K562 (cell line): Measurements from ENCODE around the gene SCAPER. TPM values are rescaled to one million over a fixed set of nuclear protein-coding genes. Genes with fewer than 3 reads are reported as not detected.
A peak's percentile ranks its signal among the peaks of the same experiment; 100 is the strongest.

Source experiments
- ATAC-seq: fragments of 200-7000 bp; cut with Tn5 transposase; 3 replicates; pipeline ENCODE4 v1.9.1; 2020; ENCODE audit warnings: moderate library complexity
- BruUV-seq: library from RNA; stranded (reverse); fragments of 400-500 nt; replicated peaks from 2 replicates; lab custom pipeline; 2021; lab: Mats Ljungman, UMichigan
- CTCF ChIA-PET: fragments of 300-600 bp; formaldehyde crosslinking; extraction: SDS; loops from one replicate; lab custom pipeline; 2021; ENCODE audit warnings: low intra/inter-chr PET ratio; lab: Yijun Ruan, JAX
- POLR2A ChIA-PET: fragments of 300-600, 350-650 bp; sonication (Branson Sonifier 250); formaldehyde crosslinking; extraction: SDS; loops from one replicate; lab custom pipeline; 2021; ENCODE audit warnings: antibody characterized with exemption, inconsistent platforms; lab: Yijun Ruan, JAX
- DNase-seq, 4 experiments: peaks; one replicate each; pipeline versions ENCODE4 v3.0.0 to v3.0.0-alpha.2; 2011 to 2018; ENCODE audit warnings: low spot score in 3 of 4, mixed read lengths in 3 of 4; ENCODE audit errors: extremely low read depth in 1 of 4
- FAIRE-seq: peaks from 2 replicates; lab custom pipeline; 2011; peaks lifted over from hg19 to GRCh38; lab: Jason Lieb, UNC
- H2AFZ ChIP-seq: 2 replicates; pipeline ENCODE4 v1.6.0; 2011; ENCODE audit warnings: low read depth, low read length, control low read depth, inconsistent platforms
- H3K27ac ChIP-seq: fragments of 200-600 bp; 3 replicates; pipeline ENCODE4 v1.8.0; 2011; ENCODE audit warnings: low read depth, mild to moderate bottlenecking, control low read depth, inconsistent platforms, low read length, moderate library complexity, mixed read lengths; ENCODE audit errors: extremely low read depth
- H3K27me3 ChIP-seq, 2 experiments: fragments of 300-600 bp in 1 of 2; 2 replicates in 1 of 2; 3 replicates in 1 of 2; pipeline versions ENCODE4 v1.6.0 to v1.8.0; 2011; ENCODE audit warnings: inconsistent platforms in 2 of 2, low read length in 2 of 2, mild to moderate bottlenecking in 1 of 2, mixed read lengths in 1 of 2, moderate library complexity in 1 of 2; ENCODE audit not compliant: control insufficient read depth in 2 of 2, insufficient read depth in 2 of 2
- H3K36me3 ChIP-seq: fragments of 300-600 bp; 3 replicates; pipeline ENCODE4 v1.8.0; 2011; ENCODE audit warnings: mild to moderate bottlenecking, low read length, inconsistent platforms; ENCODE audit not compliant: control insufficient read depth, insufficient read depth
- H3K4me1 ChIP-seq, 2 experiments: fragments of 200-600 bp in 1 of 2; replicated peaks in 1 of 2; 2 replicates in 1 of 2; 3 replicates in 1 of 2; pipeline versions ENCODE4 v1.5.1 to v1.8.0; 2011; ENCODE audit warnings: inconsistent platforms in 2 of 2, low read length in 2 of 2, mild to moderate bottlenecking in 1 of 2, mixed read lengths in 1 of 2, moderate library complexity in 1 of 2; ENCODE audit not compliant: control insufficient read depth in 2 of 2, insufficient read depth in 2 of 2
- H3K4me2 ChIP-seq: 2 replicates; pipeline ENCODE4 v1.6.1; 2011; ENCODE audit warnings: low read length, control low read depth, inconsistent platforms, mixed read lengths; ENCODE audit not compliant: insufficient read depth
- H3K4me3 ChIP-seq: fragments of 200-600 bp; sonication (generic), shearing (Covaris generic); 2 replicates; pipeline ENCODE4 v1.5.1; 2016; ENCODE audit warnings: control low read depth, inconsistent platforms
- H3K79me2 ChIP-seq: fragments of 200-600 bp; 3 replicates; pipeline ENCODE4 v1.8.0; 2011; ENCODE audit warnings: low read length, inconsistent platforms; ENCODE audit not compliant: control insufficient read depth, insufficient read depth
- H3K9ac ChIP-seq, 2 experiments: 2 replicates each; pipeline versions ENCODE4 v1.6.0 to v1.6.1; 2011; ENCODE audit warnings: low read depth in 2 of 2, low read length in 2 of 2, control low read depth in 1 of 2, inconsistent platforms in 1 of 2, mild to moderate bottlenecking in 1 of 2, mixed read lengths in 1 of 2; ENCODE audit not compliant: insufficient read depth in 1 of 2
- H3K9me1 ChIP-seq: one replicate; pipeline ENCODE4 v1.6.0; 2011; ENCODE audit warnings: inconsistent platforms, mild to moderate bottlenecking, low read length, moderate library complexity; ENCODE audit not compliant: control insufficient read depth, insufficient read depth
- H3K9me3 ChIP-seq: replicated peaks from 2 replicates; pipeline ENCODE4 v1.5.1; 2011; ENCODE audit warnings: low read depth, low read length, inconsistent platforms; ENCODE audit not compliant: control insufficient read depth, insufficient read depth
- H4K20me1 ChIP-seq: replicated peaks from 2 replicates; pipeline ENCODE4 v1.6.1; 2011; ENCODE audit warnings: low read length, inconsistent platforms, mixed read lengths; ENCODE audit not compliant: control insufficient read depth, insufficient read depth
- C11orf30 ChIP-seq: fragments of 450-650 bp; IDR thresholded peaks from 2 replicates; pipeline ENCODE4 v1.6.1; 2016; ENCODE audit warnings: low read depth, mild to moderate bottlenecking
- CCNT2 ChIP-seq: IDR thresholded peaks from 2 replicates; pipeline ENCODE4 v1.6.1; 2011; ENCODE audit warnings: borderline replicate concordance, low read depth, mild to moderate bottlenecking, moderate library complexity, mixed read lengths, low read length; ENCODE audit not compliant: insufficient read length; ENCODE audit errors: extremely low read depth
- KDM2B ChIP-seq: fragments of 250-450 bp; sonication (Bioruptor Pico); IDR thresholded peaks from 2 replicates; pipeline ENCODE4 v1.8.0; 2021; ENCODE audit warnings: mild to moderate bottlenecking, moderate library complexity
- MAFF ChIP-seq: IDR thresholded peaks from 2 replicates; pipeline ENCODE4 v1.6.1; 2012; ENCODE audit warnings: low read length, improper control_type of control experiment
- MAFG ChIP-seq: fragments of 450-650 bp; conservative IDR thresholded peaks from 2 replicates; pipeline ENCODE4 v1.6.1; 2016; ENCODE audit warnings: missing genetic modification characterization, missing compliant biosample characterization
- NCOA4 ChIP-seq: fragments of 450-650 bp; IDR thresholded peaks from 2 replicates; pipeline ENCODE4 v1.6.1; 2018; ENCODE audit warnings: mild to moderate bottlenecking; ENCODE audit not compliant: partially characterized antibody
- SIN3B ChIP-seq: fragments of 450-650 bp; IDR thresholded peaks from 2 replicates; pipeline ENCODE4 v1.6.1; 2017; ENCODE audit warnings: low read depth, mild to moderate bottlenecking, moderate library complexity
- SRSF1 ChIP-seq: fragments of 200-400 bp; formaldehyde crosslinking; IDR thresholded peaks from 2 replicates; pipeline ENCODE4 v1.6.1; 2017; ENCODE audit warnings: mild to moderate bottlenecking, low read depth, low read length, moderate library complexity
- ZNF175 ChIP-seq: fragments of 200-800 bp; sonication (Bioruptor generic); IDR thresholded peaks from 2 replicates; pipeline ENCODE4 v1.6.1; 2016; ENCODE audit warnings: low read depth, mild to moderate bottlenecking, missing genetic modification characterization, missing compliant biosample characterization
- ZNF316 ChIP-seq: fragments of 450-650 bp; IDR thresholded peaks from 2 replicates; pipeline ENCODE4 v1.6.1; 2016
- ZNF589 ChIP-seq: fragments of 200-800 bp; sonication (Bioruptor generic); IDR thresholded peaks from 2 replicates; pipeline ENCODE4 v1.6.1; 2016; ENCODE audit warnings: low read depth, missing genetic modification characterization, missing compliant biosample characterization
- WGBS: fragments of 100-300 bp; shearing (Covaris generic); methylation state at CpG from one replicate; pipeline ENCODE4 v1.1.6; 2016; ENCODE audit warnings: low coverage, mixed read lengths; ENCODE audit not compliant: insufficient coverage; ENCODE audit errors: missing lambda C conversion rate; 5-methylcytosine and 5-hydroxymethylcytosine counted together
- in situ Hi-C: fragments of 300-500 bp; cut with MboI; formaldehyde crosslinking; loops from 4 replicates; pipeline ENCODE4 v1.15.0; 2018; ENCODE audit warnings: inconsistent platforms, mixed read lengths
- intact Hi-C: fragments of 100-400 bp; cut with micrococcal nuclease; formaldehyde crosslinking; loops from 2 replicates; pipeline ENCODE4 v1.14.2; 2022
- polyA plus RNA-seq, 8 experiments: library from polyadenylated mRNA; depleted of rRNA in 4 of 8; stranded (reverse) in 5 of 8; unstranded in 3 of 8; fragments of >200 nt; fragmentation: Nextera tagmentation in 2 of 8; fragmentation: Illumina TruSeq in 1 of 8; extraction: Ambion mirVana in 2 of 8; extraction: Trizol in 1 of 8; gene quantifications; 2 replicates each; pipeline versions ENCODE4 v1.2.1 to v1.2.3, GENCODE V29; 2011 to 2014; ENCODE audit warnings: inconsistent platforms in 1 of 8, missing spikeins in 1 of 8
- total RNA-seq, 7 experiments: library from RNA; depleted of rRNA in 6 of 7; stranded (reverse); fragments of >200 nt in 6 of 7; fragmentation: Illumina TruSeq in 2 of 7; extraction: Trizol in 2 of 7; gene quantifications; 2 replicates each; pipeline versions ENCODE4 v1.2.1 to v1.2.3, GENCODE V29; 2011 to 2021; ENCODE audit warnings: low replicate concordance in 1 of 7
- TF ChIP-seq, protein P1 (sequence below): sonication (generic); formaldehyde crosslinking; IDR thresholded peaks from 2 replicates; pipeline ENCODE4 v1.8.0; 2023; ENCODE audit warnings: missing genetic modification reagents, mild to moderate bottlenecking, borderline replicate concordance

Gene SCAPER
- total and polyA plus RNA-seq, 9 of the 15 experiments (the other 6 are each of a cell fraction or from before 2014, with no cell fraction given): 1.3 to 5.7 (median 3.2) TPM

DNA sequence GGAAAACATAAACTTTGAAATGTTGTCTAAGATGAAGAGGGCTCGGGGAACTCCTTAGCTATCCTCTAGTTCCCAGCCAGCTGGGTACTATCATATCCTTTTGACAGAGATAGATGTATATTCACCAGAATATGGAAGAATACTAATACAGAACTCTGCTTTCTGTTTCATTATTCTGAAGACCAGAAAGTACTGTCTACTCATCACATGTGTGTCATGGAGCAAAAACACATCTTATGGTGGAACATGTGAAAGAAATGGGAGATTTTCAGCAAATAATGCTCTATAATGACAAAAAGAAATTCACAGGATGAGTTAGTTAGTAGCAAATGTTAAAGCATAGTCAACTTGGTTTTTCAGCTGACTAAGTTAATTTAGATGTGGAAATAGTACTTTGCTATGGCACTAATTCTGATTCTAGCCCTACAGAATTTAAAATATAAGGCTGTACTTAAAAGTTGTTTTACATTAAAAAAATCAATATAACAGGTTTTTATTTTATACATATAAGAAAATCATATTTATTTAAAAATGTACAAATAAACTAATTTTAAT, 552.0 kb downstream of the SCAPER start:
- FAIRE-seq (no peak), ATAC-seq (no peak)
- POLR2A ChIA-PET: interaction anchor here (0.6 to 2.9 kb wide), 3 partner anchors 9 to 15 kb away, joined by 3 to 10 read pairs (median 3); no protein-coding TSS in a partner anchor

GRCh38 chr15:76349301-76350070, 555.7 kb downstream of the SCAPER start:
- POLR2A ChIA-PET: interaction anchor here (0.7 to 2.6 kb wide), 4 partner anchors 13 to 329 kb away, joined by 3 to 6 read pairs (median 4); partner anchors contain the start of gene ISL2
- 10% methylated on average over 1 of the region's 1 CpG for WGBS
- TF ChIP-seq SRSF1 (no peak), NCOA4 (no peak), CCNT2 (no peak), SIN3B (no peak)
- TF ChIP-seq, protein P1, sequence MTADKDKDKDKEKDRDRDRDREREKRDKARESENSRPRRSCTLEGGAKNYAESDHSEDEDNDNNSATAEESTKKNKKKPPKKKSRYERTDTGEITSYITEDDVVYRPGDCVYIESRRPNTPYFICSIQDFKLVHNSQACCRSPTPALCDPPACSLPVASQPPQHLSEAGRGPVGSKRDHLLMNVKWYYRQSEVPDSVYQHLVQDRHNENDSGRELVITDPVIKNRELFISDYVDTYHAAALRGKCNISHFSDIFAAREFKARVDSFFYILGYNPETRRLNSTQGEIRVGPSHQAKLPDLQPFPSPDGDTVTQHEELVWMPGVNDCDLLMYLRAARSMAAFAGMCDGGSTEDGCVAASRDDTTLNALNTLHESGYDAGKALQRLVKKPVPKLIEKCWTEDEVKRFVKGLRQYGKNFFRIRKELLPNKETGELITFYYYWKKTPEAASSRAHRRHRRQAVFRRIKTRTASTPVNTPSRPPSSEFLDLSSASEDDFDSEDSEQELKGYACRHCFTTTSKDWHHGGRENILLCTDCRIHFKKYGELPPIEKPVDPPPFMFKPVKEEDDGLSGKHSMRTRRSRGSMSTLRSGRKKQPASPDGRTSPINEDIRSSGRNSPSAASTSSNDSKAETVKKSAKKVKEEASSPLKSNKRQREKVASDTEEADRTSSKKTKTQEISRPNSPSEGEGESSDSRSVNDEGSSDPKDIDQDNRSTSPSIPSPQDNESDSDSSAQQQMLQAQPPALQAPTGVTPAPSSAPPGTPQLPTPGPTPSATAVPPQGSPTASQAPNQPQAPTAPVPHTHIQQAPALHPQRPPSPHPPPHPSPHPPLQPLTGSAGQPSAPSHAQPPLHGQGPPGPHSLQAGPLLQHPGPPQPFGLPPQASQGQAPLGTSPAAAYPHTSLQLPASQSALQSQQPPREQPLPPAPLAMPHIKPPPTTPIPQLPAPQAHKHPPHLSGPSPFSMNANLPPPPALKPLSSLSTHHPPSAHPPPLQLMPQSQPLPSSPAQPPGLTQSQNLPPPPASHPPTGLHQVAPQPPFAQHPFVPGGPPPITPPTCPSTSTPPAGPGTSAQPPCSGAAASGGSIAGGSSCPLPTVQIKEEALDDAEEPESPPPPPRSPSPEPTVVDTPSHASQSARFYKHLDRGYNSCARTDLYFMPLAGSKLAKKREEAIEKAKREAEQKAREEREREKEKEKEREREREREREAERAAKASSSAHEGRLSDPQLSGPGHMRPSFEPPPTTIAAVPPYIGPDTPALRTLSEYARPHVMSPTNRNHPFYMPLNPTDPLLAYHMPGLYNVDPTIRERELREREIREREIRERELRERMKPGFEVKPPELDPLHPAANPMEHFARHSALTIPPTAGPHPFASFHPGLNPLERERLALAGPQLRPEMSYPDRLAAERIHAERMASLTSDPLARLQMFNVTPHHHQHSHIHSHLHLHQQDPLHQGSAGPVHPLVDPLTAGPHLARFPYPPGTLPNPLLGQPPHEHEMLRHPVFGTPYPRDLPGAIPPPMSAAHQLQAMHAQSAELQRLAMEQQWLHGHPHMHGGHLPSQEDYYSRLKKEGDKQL (CRISPR knock-in tag): no peak

More for the DNA sequence above, 552.0 kb downstream of the SCAPER start:
- Histone ChIP-seq H3K9me3 (no peaks in the 10 kb centered on the region), H2AFZ (no peak overlapping the region), H3K36me3 (no peaks in the 10 kb centered on the region), H3K4me1 (no peaks in the 10 kb centered on the region; a peak in 1 of 5 replicates), H3K27me3 (peaks cover 2 to 10% of the 10 kb centered on the region in 2 experiments; a peak in 2 of 5 replicates), H3K4me2 (no peak overlapping the region), H3K9me1 (no peaks in the 10 kb centered on the region), H4K20me1 (no peaks in the 10 kb centered on the region), H3K9ac (no peak overlapping the region), H3K27ac (no peak overlapping the region), H3K4me3 (no peak overlapping the region)
- in situ Hi-C loops: no loop called here
- WGBS: 28% methylated on average over 1 of the region's 1 CpG
- no TSS peak for BruUV-seq
- CTCF ChIA-PET: no interaction called here
- no peak for DNase-seq
- TF ChIP-seq MAFG (tag) (0 out of 2 replicates have a peak, but pooled peaks have one; percentile 11), MAFF (peak; percentile 50; the same call in 1 of the 2 replicates), ZNF316 (peak; percentile 80), C11orf30 (peak; percentile 55; the same call in 1 of the 2 replicates), ZNF589 (CRISPR knock-in tag) (no peak), KDM2B (CRISPR knock-in tag) (no peak), ZNF175 (CRISPR knock-in tag) (no peak)
- TF ChIP-seq, all 486 proteins: peak for 4
- no peaks in the 10 kb centered on the region for H3K79me2 ChIP-seq
- intact Hi-C loops: no loop called here

More at GRCh38 chr15:76349301-76350070, 555.7 kb downstream of the SCAPER start:
- ATAC-seq (0 out of 3 replicates have a peak, but pooled peaks have one; percentile 24), FAIRE-seq (peak; percentile 54), DNase-seq (no peak)
- no peaks in the 10 kb centered on the region for H4K20me1 ChIP-seq
- in situ Hi-C loops (no loop called here), intact Hi-C loops (no loop called here)
- no peak overlapping the region for H3K4me3 ChIP-seq
- no peak overlapping the region for H3K4me2 ChIP-seq
- no peaks in the 10 kb centered on the region for H3K27me3 ChIP-seq
- no peaks in the 10 kb centered on the region for H3K79me2 ChIP-seq
- CTCF ChIA-PET: no interaction called here
- no peak overlapping the region for H3K9ac ChIP-seq
- H2AFZ ChIP-seq: no peak overlapping the region
- H3K9me3 ChIP-seq: no peaks in the 10 kb centered on the region
- H3K27ac ChIP-seq: no peak overlapping the region
- BruUV-seq: no TSS peak
- H3K36me3 ChIP-seq: peaks cover 7% of the 10 kb centered on the region; the same call in 2 of the 3 replicates
- peaks cover 0 to 13% of the 10 kb centered on the region in 2 experiments; a peak in 2 of 5 replicates for H3K4me1 ChIP-seq
- no peaks in the 10 kb centered on the region for H3K9me1 ChIP-seq
